Measurements from ENCODE around the gene ABCG1.

Gene ABCG1

GRCh38 chr21:42232176-42232825, 13.4 kb downstream of the ABCG1 start:
- no peak for DNase-seq (ENCODE audit: low read depth)

GRCh38 chr21:42233067-42233961, 14.4 kb downstream of the ABCG1 start:
- no peak for DNase-seq (ENCODE audit: low read depth)

GRCh38 chr21:42234041-42234440, 15.1 kb downstream of the ABCG1 start:
- no peak for DNase-seq (ENCODE audit: low read depth)

- no peak for DNase-seq (ENCODE audit: low read depth)
Measured at GRCh38 chr21:42234464-42235241, 15.7 kb downstream of the ABCG1 start.

- DNase-seq (ENCODE audit: low read depth): no peak
Measured at GRCh38 chr21:42235593-42235992, 16.7 kb downstream of the ABCG1 start.

- DNase-seq (ENCODE audit: low read depth): no peak
Measured at GRCh38 chr21:42236014-42236413, 17.1 kb downstream of the ABCG1 start.

- no peak for DNase-seq (ENCODE audit: low read depth)
Measured at GRCh38 chr21:42236693-42237092, 17.8 kb downstream of the ABCG1 start.

- DNase-seq (ENCODE audit: low read depth): no peak
Measured at GRCh38 chr21:42237161-42237560, 18.2 kb downstream of the ABCG1 start.

GRCh38 chr21:42237577-42237976, 18.6 kb downstream of the ABCG1 start:
- DNase-seq (ENCODE audit: low read depth): no peak

- no peak for DNase-seq (ENCODE audit: low read depth)
Measured at GRCh38 chr21:42238185-42238934, 19.4 kb downstream of the ABCG1 start.

GRCh38 chr21:42239556-42239955, 20.6 kb downstream of the ABCG1 start:
- no peak for DNase-seq (ENCODE audit: low read depth)

- DNase-seq (ENCODE audit: low read depth): no peak
Measured at GRCh38 chr21:42239973-42240372, 21.0 kb downstream of the ABCG1 start.

GRCh38 chr21:42242611-42243010, 23.7 kb downstream of the ABCG1 start:
- DNase-seq (ENCODE audit: low read depth): no peak

- no peak for DNase-seq (ENCODE audit: low read depth)
Measured at GRCh38 chr21:42243026-42243425, 24.1 kb downstream of the ABCG1 start.

GRCh38 chr21:42245331-42246193, 26.6 kb downstream of the ABCG1 start:
- no peak for DNase-seq (ENCODE audit: low read depth)

- no peak for DNase-seq (ENCODE audit: low read depth)
Measured at GRCh38 chr21:42247716-42248115, 28.8 kb downstream of the ABCG1 start.

- no peak for DNase-seq (ENCODE audit: low read depth)
Measured at GRCh38 chr21:42248241-42248640, 29.3 kb downstream of the ABCG1 start.

GRCh38 chr21:42248783-42249597, 30.1 kb downstream of the ABCG1 start:
- no peak for DNase-seq (ENCODE audit: low read depth)

- no peak for DNase-seq (ENCODE audit: low read depth)
Measured at GRCh38 chr21:42250422-42251403, 31.8 kb downstream of the ABCG1 start.

Data from non-pigmented ciliary epithelial cell (primary cell).